Breast epithelium (tissue), 4 donors: Measurements from ENCODE around the gene OPCML. TPM values are rescaled to one million over a fixed set of nuclear protein-coding genes. Genes with fewer than 3 reads are reported as not detected.

Experiments
- DNase-seq, 2 donors: peaks; one replicate each; pipeline ENCODE4 v3.0.0-alpha.2; 2019; ENCODE audit warnings: low spot score in 2 of 2
- H3K27ac ChIP-seq, 2 donors: fragments of 200-600 bp; sonication (generic) in 1 of 2; one replicate each; pipeline ENCODE4 v1.5.1; 2016 to 2019; ENCODE audit warnings: mild to moderate bottlenecking in 1 of 2
- H3K27me3 ChIP-seq, 2 donors: fragments of 200-600 bp; sonication (generic) in 1 of 2; one replicate each; pipeline versions ENCODE4 v1.5.1 to v1.6.0; 2017 to 2019; ENCODE audit warnings: control low read depth in 1 of 2, mild to moderate bottlenecking in 1 of 2
- H3K36me3 ChIP-seq: fragments of 200-600 bp; one replicate; pipeline ENCODE4 v1.5.1; 2019
- H3K4me1 ChIP-seq, 2 donors: fragments of 200-600 bp; sonication (generic); one replicate each; pipeline ENCODE4 v1.5.1; 2016 to 2019; ENCODE audit warnings: control low read depth in 1 of 2
- H3K4me3 ChIP-seq, 3 donors: fragments of 200-600 bp; sonication (generic); 1 replicate in 2 of 3; 2 replicates in 1 of 3; pipeline ENCODE4 v1.5.1; 2016 to 2019; ENCODE audit warnings: mild to moderate bottlenecking in 3 of 3, moderate library complexity in 2 of 3
- H3K9me3 ChIP-seq, 2 donors: fragments of 200-600 bp; sonication (generic) in 1 of 2; one replicate each; pipeline ENCODE4 v1.5.1; 2016 to 2019; ENCODE audit warnings: control low read depth in 1 of 2
- CTCF ChIP-seq, 3 donors: fragments of 450-650 bp; IDR thresholded peaks; one replicate each; pipeline ENCODE4 v1.5.1; 2016 to 2017; ENCODE audit warnings: antibody characterized with exemption in 3 of 3, mild to moderate bottlenecking in 3 of 3, moderate library complexity in 3 of 3
- POLR2A ChIP-seq: fragments of 450-650 bp; IDR thresholded peaks from one replicate; pipeline ENCODE4 v1.6.1; 2016; ENCODE audit warnings: antibody characterized with exemption, mild to moderate bottlenecking, moderate library complexity
- POLR2AphosphoS5 ChIP-seq, 3 donors: sonication (generic); formaldehyde crosslinking; IDR thresholded peaks; one replicate each; pipeline ENCODE4 v1.6.1; 2017; ENCODE audit warnings: antibody characterized with exemption in 3 of 3
- intact Hi-C: fragments of 100-400 bp; cut with DNase I; formaldehyde crosslinking; loops from one replicate; pipeline ENCODE4 v1.15.1; 2023; ENCODE audit warnings: low total_unique reads
- total RNA-seq, 3 donors: library from RNA; depleted of rRNA; stranded (reverse); fragments of >200 nt; gene quantifications; one replicate each; pipeline ENCODE4 v1.1.0, GENCODE V29; 2016

Gene OPCML
- total RNA-seq, 3 donors from 2014 or later: not detected

- H3K27ac ChIP-seq: no peak overlapping the region
- peaks cover 0 to 4% of the 10 kb centered on the region in 2 donors for H3K9me3 ChIP-seq
- no peak overlapping the region for H3K4me3 ChIP-seq
- TF ChIP-seq CTCF (IDR thresholded peaks at IDR 0.05): no peak
- no peak for TF ChIP-seq POLR2AphosphoS5 (IDR thresholded peaks at IDR 0.05)
- no peak for TF ChIP-seq POLR2A
- no peaks in the 10 kb centered on the region for H3K4me1 ChIP-seq
- DNase-seq: no peak
- H3K27me3 ChIP-seq: no peaks in the 10 kb centered on the region
- intact Hi-C loops: loop anchor here (10.0 kb wide), 1 partner anchor 1301 kb away; no protein-coding TSS in a partner anchor
- no peaks in the 10 kb centered on the region for H3K36me3 ChIP-seq
Observed at GRCh38 chr11:133305208-133305956, 226.9 kb downstream of the OPCML start.

- Histone ChIP-seq H3K27me3 (no peaks in the 10 kb centered on the region), H3K36me3 (no peaks in the 10 kb centered on the region)
- intact Hi-C loops: loop anchor here (10.0 kb wide), 1 partner anchor 1298 kb away; no protein-coding TSS in a partner anchor
Observed at GRCh38 chr11:133303262-133303661, 229.0 kb downstream of the OPCML start.

GRCh38 chr11:133302056-133302455 lies 230.2 kb downstream of the OPCML start:
- no peaks in the 10 kb centered on the region for H3K36me3 ChIP-seq
- intact Hi-C loops: loop anchor here (10.0 kb wide), 1 partner anchor 1297 kb away; no protein-coding TSS in a partner anchor
- H3K27me3 ChIP-seq: no peaks in the 10 kb centered on the region
- no peaks in the 10 kb centered on the region for H3K9me3 ChIP-seq
- H3K4me3 ChIP-seq: no peak overlapping the region
- no peak overlapping the region for H3K27ac ChIP-seq
- no peak for DNase-seq
- H3K4me1 ChIP-seq: no peaks in the 10 kb centered on the region
- no peak for TF ChIP-seq CTCF (IDR thresholded peaks at IDR 0.05)
- no peak for TF ChIP-seq POLR2AphosphoS5 (IDR thresholded peaks at IDR 0.05)
- TF ChIP-seq POLR2A: no peak

More at GRCh38 chr11:133303262-133303661, 229.0 kb downstream of the OPCML start:
- H3K4me3 ChIP-seq: no peak overlapping the region
- TF ChIP-seq CTCF (IDR thresholded peaks at IDR 0.05) (no peak), POLR2A (no peak), POLR2AphosphoS5 (IDR thresholded peaks at IDR 0.05) (no peak)
- no peak overlapping the region for H3K27ac ChIP-seq
- peaks cover 0 to under 1% of the 10 kb centered on the region in 2 donors for H3K9me3 ChIP-seq
- DNase-seq: no peak
- H3K4me1 ChIP-seq: no peaks in the 10 kb centered on the region

- Histone ChIP-seq H3K27ac (no peak overlapping the region), H3K36me3 (no peaks in the 10 kb centered on the region), H3K4me3 (no peak overlapping the region), H3K9me3 (no peaks in the 10 kb centered on the region), H3K27me3 (no peaks in the 10 kb centered on the region), H3K4me1 (no peaks in the 10 kb centered on the region)
- TF ChIP-seq POLR2A: no peak
- no peak for TF ChIP-seq POLR2AphosphoS5 (IDR thresholded peaks at IDR 0.05)
- TF ChIP-seq CTCF (IDR thresholded peaks at IDR 0.05): no peak
- no peak for DNase-seq
- intact Hi-C loops: loop anchor here (10.0 kb wide), 1 partner anchor 1296 kb away; no protein-coding TSS in a partner anchor
Observed at GRCh38 chr11:133300666-133301065, 231.6 kb downstream of the OPCML start.

GRCh38 chr11:133291780-133292179 lies 240.5 kb downstream of the OPCML start:
- TF ChIP-seq POLR2AphosphoS5 (IDR thresholded peaks at IDR 0.05): no peak
- DNase-seq: no peak
- Histone ChIP-seq H3K27me3 (no peaks in the 10 kb centered on the region), H3K27ac (no peak overlapping the region), H3K4me3 (no peak overlapping the region), H3K4me1 (no peaks in the 10 kb centered on the region), H3K36me3 (no peaks in the 10 kb centered on the region), H3K9me3 (no peaks in the 10 kb centered on the region)
- intact Hi-C loops: no loop called here
